Transverse colon (tissue), 4 donors: ENCODE measurements around the gene SHF. TPM values are rescaled to one million over a fixed set of nuclear protein-coding genes. Genes with fewer than 3 reads are reported as not detected.

ENCODE experiments used
- DNase-seq: peaks from one replicate; pipeline ENCODE4 v3.0.0-alpha.2; 2019
- H3K27ac ChIP-seq, 4 donors: fragments of 200-600 bp; sonication (generic); 2 replicates each; pipeline ENCODE4 v1.5.1; 2016 to 2018; ENCODE audit warnings: inconsistent platforms in 4 of 4
- H3K27me3 ChIP-seq: fragments of 200-600 bp; sonication (generic); 2 replicates; pipeline ENCODE4 v1.5.1; 2017; ENCODE audit warnings: inconsistent platforms
- H3K36me3 ChIP-seq, 4 donors: fragments of 200-600 bp; sonication (generic); 2 replicates each; pipeline ENCODE4 v1.5.1; 2017 to 2019; ENCODE audit warnings: inconsistent platforms in 4 of 4
- H3K4me1 ChIP-seq, 4 donors: fragments of 200-600 bp; sonication (generic); 2 replicates each; pipeline ENCODE4 v1.5.1; 2017 to 2020; ENCODE audit warnings: inconsistent platforms in 4 of 4
- H3K4me3 ChIP-seq, 4 donors: fragments of 200-600 bp; sonication (generic); 1 replicate in 1 of 4; 2 replicates in 3 of 4; pipeline versions ENCODE4 v1.5.1 to v1.6.1; 2017 to 2019; ENCODE audit warnings: inconsistent platforms in 4 of 4
- H3K9me3 ChIP-seq, 2 donors: fragments of 200-600 bp; sonication (generic); 2 replicates each; pipeline ENCODE4 v1.5.1; 2017 to 2019; ENCODE audit warnings: inconsistent platforms in 2 of 2
- EP300 ChIP-seq: sonication (generic); formaldehyde crosslinking; IDR thresholded peaks from one replicate; pipeline ENCODE4 v1.6.1; 2017; ENCODE audit warnings: antibody characterized with exemption, low read depth
- POLR2A ChIP-seq: fragments of 450-650 bp; IDR thresholded peaks from one replicate; pipeline ENCODE4 v1.6.1; 2016; ENCODE audit warnings: antibody characterized with exemption, mild to moderate bottlenecking, moderate library complexity
- POLR2AphosphoS5 ChIP-seq, 3 donors: sonication (generic); formaldehyde crosslinking; IDR thresholded peaks; one replicate each; pipeline ENCODE4 v1.6.1; 2016; ENCODE audit warnings: antibody characterized with exemption in 3 of 3
- WGBS, 2 donors: methylation state at CpG; one replicate each; pipeline ENCODE4 v1.1.5; 2018; ENCODE audit warnings: low coverage in 1 of 2; 5-methylcytosine and 5-hydroxymethylcytosine counted together
- in situ Hi-C, 4 donors: fragments of 200-750 bp; cut with MboI; loops; one replicate each; pipeline versions ENCODE4 v1.15.0 to v1.15.1; 2017; ENCODE audit warnings: low sequenced_read_pairs in 3 of 4, low pct_ligation_motif_present in 1 of 4, low pct_unique_long_range_greater_than_20kb in 1 of 4
- intact Hi-C: fragments of 100-400 bp; cut with DNase I; formaldehyde crosslinking; loops from one replicate; pipeline ENCODE4 v1.15.1; 2023; ENCODE audit warnings: low total_unique reads
- total RNA-seq, 4 donors: library from RNA; depleted of rRNA; stranded (reverse); fragments of >200 nt; gene quantifications; one replicate each; pipeline ENCODE4 v1.1.0, GENCODE V29; 2016
- TF ChIP-seq, protein P1 (sequence below), 5 experiments: fragments of 200-600 bp in 3 of 5; fragments of 450-650 bp in 2 of 5; sonication (generic) in 3 of 5; IDR thresholded peaks; 1 replicate in 2 of 5; 2 replicates in 3 of 5; pipeline ENCODE4 v1.5.1; 2016 to 2017; ENCODE audit warnings: antibody characterized with exemption in 5 of 5, inconsistent platforms in 3 of 5, mild to moderate bottlenecking in 2 of 5, moderate library complexity in 1 of 5

Gene SHF
- total RNA-seq, 4 donors from 2014 or later, result 3.7 to 9.8 (median 7.4) TPM; not detected in 1

DNA sequence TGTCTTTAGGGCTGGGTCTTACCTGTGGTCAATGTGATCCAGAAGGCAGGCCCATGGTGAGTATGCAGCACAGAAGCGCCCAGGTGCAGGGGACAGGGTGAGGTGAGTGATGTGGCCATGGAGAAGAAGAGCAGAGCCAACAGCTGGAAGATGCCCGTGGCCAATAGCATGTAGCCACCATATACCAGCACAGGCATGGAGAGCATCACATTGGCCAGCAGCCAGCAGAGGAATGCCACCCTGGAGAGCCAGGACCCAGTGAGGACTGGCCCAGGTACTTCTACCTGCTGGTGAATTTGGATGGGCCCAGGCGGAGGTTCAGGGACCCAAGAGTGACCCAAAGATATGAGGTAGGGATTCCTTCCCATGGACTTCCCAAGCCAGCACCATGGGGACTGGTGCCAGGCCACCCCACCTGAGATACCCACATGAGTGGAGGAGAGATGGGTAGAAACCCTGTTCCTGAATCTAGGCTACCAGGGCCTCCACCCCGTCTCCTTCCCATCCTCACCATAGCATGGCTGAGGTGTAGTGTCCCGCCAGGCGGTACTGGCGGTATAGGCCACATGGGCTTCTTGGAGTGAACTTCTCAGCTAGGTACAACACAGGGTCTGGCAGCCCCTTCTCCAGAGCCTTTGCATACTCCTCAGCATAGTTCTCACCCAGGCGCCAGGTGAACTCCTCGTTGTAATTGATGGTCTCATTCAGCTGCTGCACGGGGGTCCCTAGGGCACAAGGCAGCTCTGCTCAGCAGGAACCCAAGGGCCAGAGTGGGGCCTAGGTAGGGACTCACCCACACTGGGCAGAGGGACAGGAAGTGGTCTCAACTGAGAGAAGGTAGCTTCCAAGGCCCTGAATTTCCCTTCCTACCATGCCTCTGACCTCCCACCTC lies 67.4 kb downstream of the SHF start:
- WGBS, 2 donors, result 94% methylated on average over 10 of the region's 10 CpGs; no CpG with 5 or more reads in 1 of the 2 donors
- Histone ChIP-seq H3K27me3 (peaks cover 76% of the 10 kb centered on the region), H3K27ac (no peak overlapping the region), H3K36me3 (no peaks in the 10 kb centered on the region), H3K9me3 (no peaks in the 10 kb centered on the region), H3K4me1 (peaks cover 7 to 18% (median 9%) of the 10 kb centered on the region in 4 donors), H3K4me3 (no peak overlapping the region)
- in situ Hi-C loops (loop anchor here in 1 of 4 donors (25.0 kb wide), 1 partner anchor 158 kb away; the partner anchor contains the start of gene TERB2), intact Hi-C loops (no loop called here)
- no peak for DNase-seq
- TF ChIP-seq POLR2A (no peak), EP300 (no peak), POLR2AphosphoS5 (IDR thresholded peaks at IDR 0.05) (no peak)
- TF ChIP-seq, protein P1, sequence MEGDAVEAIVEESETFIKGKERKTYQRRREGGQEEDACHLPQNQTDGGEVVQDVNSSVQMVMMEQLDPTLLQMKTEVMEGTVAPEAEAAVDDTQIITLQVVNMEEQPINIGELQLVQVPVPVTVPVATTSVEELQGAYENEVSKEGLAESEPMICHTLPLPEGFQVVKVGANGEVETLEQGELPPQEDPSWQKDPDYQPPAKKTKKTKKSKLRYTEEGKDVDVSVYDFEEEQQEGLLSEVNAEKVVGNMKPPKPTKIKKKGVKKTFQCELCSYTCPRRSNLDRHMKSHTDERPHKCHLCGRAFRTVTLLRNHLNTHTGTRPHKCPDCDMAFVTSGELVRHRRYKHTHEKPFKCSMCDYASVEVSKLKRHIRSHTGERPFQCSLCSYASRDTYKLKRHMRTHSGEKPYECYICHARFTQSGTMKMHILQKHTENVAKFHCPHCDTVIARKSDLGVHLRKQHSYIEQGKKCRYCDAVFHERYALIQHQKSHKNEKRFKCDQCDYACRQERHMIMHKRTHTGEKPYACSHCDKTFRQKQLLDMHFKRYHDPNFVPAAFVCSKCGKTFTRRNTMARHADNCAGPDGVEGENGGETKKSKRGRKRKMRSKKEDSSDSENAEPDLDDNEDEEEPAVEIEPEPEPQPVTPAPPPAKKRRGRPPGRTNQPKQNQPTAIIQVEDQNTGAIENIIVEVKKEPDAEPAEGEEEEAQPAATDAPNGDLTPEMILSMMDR (IDR thresholded peaks at IDR 0.05), result no peak

DNA sequence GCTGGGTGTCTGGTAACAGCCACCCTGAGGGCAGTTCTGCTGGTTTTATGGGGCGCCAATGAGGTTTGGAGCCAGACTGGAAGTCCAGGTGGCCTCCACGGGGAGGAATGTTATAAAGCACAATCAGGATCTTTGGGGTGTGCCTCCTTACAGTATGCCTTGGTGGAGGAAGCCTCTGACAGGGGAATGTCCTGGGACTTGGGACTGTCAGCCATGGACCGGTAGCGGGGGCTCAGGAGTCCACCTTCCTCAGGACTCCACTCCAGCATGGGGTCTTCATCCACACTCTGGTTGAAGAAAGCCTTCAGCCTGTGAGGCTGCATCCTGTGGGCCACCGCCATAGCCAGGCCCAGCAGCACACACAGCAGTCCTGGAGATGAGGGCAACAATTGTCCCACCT lies 68.8 kb downstream of the SHF start:
- TF ChIP-seq POLR2A (no peak), EP300 (no peak), POLR2AphosphoS5 (IDR thresholded peaks at IDR 0.05) (no peak)
- TF ChIP-seq, protein P1 (IDR thresholded peaks at IDR 0.05), result no peak
- Histone ChIP-seq H3K27ac (no peak overlapping the region), H3K27me3 (peaks cover 77% of the 10 kb centered on the region), H3K36me3 (no peaks in the 10 kb centered on the region), H3K4me3 (no peak overlapping the region), H3K4me1 (peaks cover 10 to 24% (median 13%) of the 10 kb centered on the region in 4 donors), H3K9me3 (no peaks in the 10 kb centered on the region)
- DNase-seq, result no peak
- intact Hi-C loops (loop anchor here (2.0 kb wide), 1 partner anchor 60 kb away; no protein-coding TSS in a partner anchor), in situ Hi-C loops (loop anchor here in 1 of 4 donors (25.0 kb wide), 1 partner anchor 157 kb away; the partner anchor contains the start of gene TERB2)
- 75% methylated on average over 5 of the region's 5 CpGs; no CpG with 5 or more reads in 1 of the 2 donors for WGBS, 2 donors

DNA sequence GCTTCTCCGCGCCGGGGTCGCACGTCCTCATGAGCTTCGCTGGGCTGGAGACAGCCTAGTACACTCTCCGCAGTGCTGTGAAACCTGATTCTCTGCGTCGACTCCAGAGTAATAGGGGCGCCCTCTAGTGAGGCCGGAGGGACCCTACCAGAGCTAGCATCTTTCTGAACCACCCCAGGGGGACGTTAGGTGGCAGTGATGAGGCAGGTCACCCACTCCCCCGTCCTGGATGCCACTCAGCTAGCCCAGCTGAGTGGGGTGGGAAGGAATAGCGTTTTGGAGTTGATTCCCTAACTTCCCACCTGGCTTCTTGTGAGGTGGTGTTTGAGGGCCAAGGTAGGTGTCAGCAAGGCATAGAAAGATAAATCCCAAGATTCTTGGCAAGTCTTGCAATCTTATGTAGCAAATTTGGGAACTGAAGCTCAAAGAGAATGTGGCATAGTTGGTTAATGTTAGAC lies 69.6 kb downstream of the SHF start:
- H3K27ac ChIP-seq, result no peak overlapping the region
- peak; percentile 89 for DNase-seq
- 0 to 3% methylated on average over 6 to 14 of the region's 14 CpGs for WGBS, 2 donors
- peaks cover 10 to 26% (median 18%) of the 10 kb centered on the region in 4 donors for H3K4me1 ChIP-seq
- TF ChIP-seq, protein P1 (IDR thresholded peaks at IDR 0.05), result peak; percentile 90 to 95 (median 92)
- no peak for TF ChIP-seq EP300
- in situ Hi-C loops, result loop anchor here in 1 of 4 donors (25.0 kb wide), 1 partner anchor 156 kb away; the partner anchor contains the start of gene TERB2
- peak overlapping the region in 1 of 4 donors; percentile 27 for H3K4me3 ChIP-seq
- no peaks in the 10 kb centered on the region for H3K9me3 ChIP-seq
- intact Hi-C loops, result loop anchor here (2.0 kb wide), 1 partner anchor 61 kb away; no protein-coding TSS in a partner anchor
- no peaks in the 10 kb centered on the region for H3K36me3 ChIP-seq
- H3K27me3 ChIP-seq, result peaks cover 78% of the 10 kb centered on the region
